ENCODE measurements around the gene SLC26A11. TPM values are rescaled to one million over a fixed set of nuclear protein-coding genes. Genes with fewer than 3 reads are reported as not detected.
A peak's percentile ranks its signal among the peaks of the same experiment; 100 is the strongest.

The SLC26A11 gene
- total and polyA plus RNA-seq, 2 of the 13 experiments (the other 11 are each of a cell fraction or from before 2014, with no cell fraction given): 8.7 to 13.2 TPM

- peak; percentile 54 to 74 for TF ChIP-seq HMGXB4 (CRISPR knock-in tag; IDR thresholded peaks at IDR 0.05; ENCODE audit: borderline replicate concordance in 1 of 2, low read depth in 1 of 2)
- TF ChIP-seq BRD4 (CRISPR knock-in tag; IDR thresholded peaks at IDR 0.05): 0 out of 2 replicates have a peak, but pooled peaks have one; percentile 36
- 0 out of 2 replicates have a peak, but pooled peaks have one; percentile 7 for TF ChIP-seq ARHGAP35 (CRISPR knock-in tag; IDR thresholded peaks at IDR 0.05; ENCODE audit: borderline replicate concordance)
- no peak for TF ChIP-seq ZBTB1 (CRISPR knock-in tag; IDR thresholded peaks at IDR 0.05; ENCODE audit: borderline replicate concordance)
- TF ChIP-seq MNT (IDR thresholded peaks at IDR 0.05): peak; percentile 54; the same call in 1 of the 2 replicates
- TF ChIP-seq BORCS8-MEF2B (CRISPR knock-in tag; IDR thresholded peaks at IDR 0.05): peak; percentile 82
- peak; percentile 43; the same call in 1 of the 2 replicates for TF ChIP-seq MED1 (CRISPR knock-in tag; IDR thresholded peaks at IDR 0.05)
- TF ChIP-seq ZNF362 (CRISPR knock-in tag; IDR thresholded peaks at IDR 0.05; ENCODE audit: borderline replicate concordance): no peak
- TF ChIP-seq SRF (IDR thresholded peaks at IDR 0.05; ENCODE audit: low read depth, low read length): no peak
- no peak for TF ChIP-seq NFATC3 (CRISPR knock-in tag; IDR thresholded peaks at IDR 0.05)
- TF ChIP-seq ZNF10 (CRISPR knock-in tag; IDR thresholded peaks at IDR 0.05; ENCODE audit: borderline replicate concordance, low read depth): no peak
- TF ChIP-seq POGK (CRISPR knock-in tag; conservative IDR thresholded peaks at IDR 0.05): peak; percentile 63; the same call in 1 of the 2 replicates
- no peak; the same call in 1 of the 2 replicates for TF ChIP-seq ZNF263 (CRISPR knock-in tag; IDR thresholded peaks at IDR 0.05)
- no peak for TF ChIP-seq ELF4 (CRISPR knock-in tag; IDR thresholded peaks at IDR 0.05; ENCODE audit: borderline replicate concordance)
- peak; percentile 23; the same call in 1 of the 2 replicates for TF ChIP-seq ZBTB25 (CRISPR knock-in tag; IDR thresholded peaks at IDR 0.05)
- TF ChIP-seq AGO1 (IDR thresholded peaks at IDR 0.05; ENCODE audit: low read depth, low read length, poor library complexity, severe bottlenecking): peak; percentile 81
- peak; percentile 61; the same call in 1 of the 2 replicates for TF ChIP-seq KDM5B (CRISPR knock-in tag; IDR thresholded peaks at IDR 0.05; ENCODE audit: borderline replicate concordance)
- no peak for TF ChIP-seq HCFC1 (IDR thresholded peaks at IDR 0.05; ENCODE audit: low read depth, low read length)
- no peak for TF ChIP-seq ATF5 (CRISPR knock-in tag; IDR thresholded peaks at IDR 0.05; ENCODE audit: low read depth)
Measured at GRCh38 chr17:80263253-80264204, 43.3 kb downstream of the SLC26A11 start (continued).

Data from HepG2 (cell line).